Trophoblast cell (in vitro differentiated cells and primary cell): ENCODE results near the gene IGFALS.

Experiments
- DNase-seq, 2 donors: peaks; one replicate each; pipeline ENCODE4 v3.0.0-alpha.2; 2016
- H2AFZ ChIP-seq: 2 replicates; pipeline ENCODE4 v1.6.1; 2013; ENCODE audit warnings: low read length, moderate library complexity, mild to moderate bottlenecking; ENCODE audit not compliant: insufficient read depth, poor library complexity
- H2AK5ac ChIP-seq: 2 replicates; pipeline ENCODE4 v1.6.1; 2013; ENCODE audit warnings: mild to moderate bottlenecking, low read length
- H2BK120ac ChIP-seq: 2 replicates; pipeline ENCODE4 v1.6.1; 2013; ENCODE audit warnings: low read length, mild to moderate bottlenecking, moderate library complexity; ENCODE audit not compliant: insufficient read depth, poor library complexity
- H2BK12ac ChIP-seq: 2 replicates; pipeline ENCODE4 v1.6.1; 2013; ENCODE audit warnings: mild to moderate bottlenecking, low read length, moderate library complexity
- H2BK5ac ChIP-seq: 2 replicates; pipeline ENCODE4 v1.6.1; 2013; ENCODE audit warnings: low read length, low read depth, moderate library complexity, mild to moderate bottlenecking; ENCODE audit not compliant: poor library complexity
- H3K14ac ChIP-seq: 2 replicates; pipeline ENCODE4 v1.6.1; 2013; ENCODE audit warnings: mild to moderate bottlenecking, low read length
- H3K18ac ChIP-seq: 2 replicates; pipeline ENCODE4 v1.6.1; 2013; ENCODE audit warnings: mild to moderate bottlenecking, low read length
- H3K23ac ChIP-seq: 2 replicates; pipeline ENCODE4 v1.6.1; 2013; ENCODE audit warnings: low read length
- H3K27ac ChIP-seq: 2 replicates; pipeline ENCODE4 v1.5.1; 2013; ENCODE audit warnings: low read depth, mild to moderate bottlenecking, inconsistent platforms, low read length, moderate library complexity
- H3K27me3 ChIP-seq: 2 replicates; pipeline ENCODE4 v1.6.1; 2013; ENCODE audit warnings: inconsistent platforms, mild to moderate bottlenecking, low read length, moderate library complexity; ENCODE audit not compliant: insufficient read depth
- H3K36me3 ChIP-seq, 2 experiments: 1 replicate in 1 of 2; 2 replicates in 1 of 2; pipeline ENCODE4 v1.6.1; 2013; ENCODE audit warnings: low read length in 2 of 2, mild to moderate bottlenecking in 2 of 2, moderate library complexity in 1 of 2; ENCODE audit not compliant: insufficient read depth in 2 of 2, control insufficient read depth in 1 of 2
- H3K4ac ChIP-seq: 2 replicates; pipeline ENCODE4 v1.6.1; 2013; ENCODE audit warnings: low read depth, mild to moderate bottlenecking, low read length, moderate library complexity
- H3K4me1 ChIP-seq, 2 experiments: 1 replicate in 1 of 2; 2 replicates in 1 of 2; pipeline ENCODE4 v1.6.1; 2013; ENCODE audit warnings: low read length in 2 of 2, mild to moderate bottlenecking in 2 of 2, moderate library complexity in 1 of 2; ENCODE audit not compliant: insufficient read depth in 2 of 2, control insufficient read depth in 1 of 2
- H3K4me2 ChIP-seq: 2 replicates; pipeline ENCODE4 v1.6.1; 2013; ENCODE audit warnings: inconsistent platforms, mild to moderate bottlenecking, low read length, moderate library complexity
- H3K4me3 ChIP-seq: 2 replicates; pipeline ENCODE4 v1.5.1; 2013; ENCODE audit warnings: mild to moderate bottlenecking, low read depth, low read length, inconsistent platforms
- H3K79me1 ChIP-seq: one replicate; pipeline ENCODE4 v1.6.1; 2013; ENCODE audit warnings: low read length
- H3K79me2 ChIP-seq: 2 replicates; pipeline ENCODE4 v1.6.1; 2013; ENCODE audit warnings: low read length, mild to moderate bottlenecking; ENCODE audit not compliant: control insufficient read depth, insufficient read depth, poor library complexity
- H3K9ac ChIP-seq: 2 replicates; pipeline ENCODE4 v1.6.1; 2013; ENCODE audit warnings: mild to moderate bottlenecking, low read length
- H3K9me3 ChIP-seq: 2 replicates; pipeline ENCODE4 v1.6.1; 2013; ENCODE audit warnings: low read depth, mild to moderate bottlenecking, control low read depth, inconsistent platforms, low read length; ENCODE audit not compliant: insufficient read depth
- H4K12ac ChIP-seq: 2 replicates; pipeline ENCODE4 v1.6.1; 2013; ENCODE audit warnings: low read depth, mild to moderate bottlenecking, low read length, moderate library complexity
- H4K8ac ChIP-seq: 2 replicates; pipeline ENCODE4 v1.6.1; 2013; ENCODE audit warnings: low read depth, mild to moderate bottlenecking, low read length, moderate library complexity
- H4K91ac ChIP-seq: one replicate; pipeline ENCODE4 v1.6.1; 2013; ENCODE audit warnings: low read depth, mild to moderate bottlenecking, low read length, moderate library complexity
- WGBS: extraction: QIAGEN DNeasy Blood & Tissue Kit; methylation state at CpG from one replicate; pipeline ENCODE4 v1.1.7; 2013; ENCODE audit warnings: missing lambda C conversion rate; ENCODE audit not compliant: insufficient read length, insufficient coverage; ENCODE audit errors: extremely low coverage; 5-methylcytosine and 5-hydroxymethylcytosine counted together

The IGFALS gene

GRCh38 chr16:1816396-1817275 is 23.1 kb upstream of the IGFALS start:
- Histone ChIP-seq H4K12ac (no peak overlapping the region), H2AK5ac (no peak overlapping the region), H3K79me2 (no peaks in the 10 kb centered on the region), H3K27ac (no peak overlapping the region), H3K4ac (no peak overlapping the region), H3K4me2 (no peak overlapping the region), H3K14ac (no peak overlapping the region), H2BK5ac (no peak overlapping the region), H2BK120ac (no peak overlapping the region), H3K9me3 (no peaks in the 10 kb centered on the region), H3K9ac (no peak overlapping the region), H4K91ac (no peak overlapping the region), H2BK12ac (no peak overlapping the region), H3K18ac (no peak overlapping the region), H4K8ac (no peak overlapping the region), H3K79me1 (no peaks in the 10 kb centered on the region), H3K27me3 (no peaks in the 10 kb centered on the region), H3K36me3 (peaks cover 41 to 50% of the 10 kb centered on the region in 2 experiments), H3K4me3 (no peak overlapping the region), H3K4me1 (no peaks in the 10 kb centered on the region), H2AFZ (no peak overlapping the region), H3K23ac (no peak overlapping the region)
- WGBS = no CpG with 5 or more reads among the region's 40 CpGs
- no peak for DNase-seq

GRCh38 chr16:1815461-1815860 is 22.0 kb upstream of the IGFALS start:
- Histone ChIP-seq H3K4ac (no peak overlapping the region), H2AK5ac (no peak overlapping the region), H3K9ac (no peak overlapping the region), H4K12ac (no peak overlapping the region), H2BK5ac (no peak overlapping the region), H3K4me3 (no peak overlapping the region), H3K27ac (no peak overlapping the region), H4K91ac (no peak overlapping the region), H3K23ac (no peak overlapping the region), H4K8ac (no peak overlapping the region), H2BK12ac (no peak overlapping the region), H3K4me1 (no peaks in the 10 kb centered on the region), H3K18ac (no peak overlapping the region), H3K27me3 (no peaks in the 10 kb centered on the region), H2AFZ (no peak overlapping the region), H3K9me3 (no peaks in the 10 kb centered on the region), H2BK120ac (no peak overlapping the region), H3K4me2 (no peak overlapping the region), H3K36me3 (peaks cover 34 to 45% of the 10 kb centered on the region in 2 experiments), H3K79me2 (no peaks in the 10 kb centered on the region), H3K79me1 (no peaks in the 10 kb centered on the region), H3K14ac (no peak overlapping the region)
- DNase-seq = peak in 1 of 2 donors; percentile 15
- no CpG with 5 or more reads among the region's 11 CpGs for WGBS

GRCh38 chr16:1812732-1813163 is 19.2 kb upstream of the IGFALS start:
- peak; percentile 40 to 41 for DNase-seq
- Histone ChIP-seq H2AFZ (no peak overlapping the region), H3K4ac (no peak overlapping the region), H3K14ac (no peak overlapping the region), H3K27me3 (no peaks in the 10 kb centered on the region), H3K23ac (no peak overlapping the region), H3K18ac (no peak overlapping the region), H3K9me3 (peaks cover 3% of the 10 kb centered on the region), H3K79me1 (no peaks in the 10 kb centered on the region), H4K12ac (no peak overlapping the region), H2BK120ac (no peak overlapping the region), H4K91ac (no peak overlapping the region), H3K36me3 (peaks cover 34 to 42% of the 10 kb centered on the region in 2 experiments), H3K4me2 (no peak overlapping the region), H3K4me1 (no peaks in the 10 kb centered on the region), H3K4me3 (peak overlapping the region; percentile 36), H3K27ac (no peak overlapping the region), H2AK5ac (no peak overlapping the region), H4K8ac (no peak overlapping the region), H3K9ac (no peak overlapping the region), H2BK5ac (no peak overlapping the region), H2BK12ac (no peak overlapping the region), H3K79me2 (no peaks in the 10 kb centered on the region)
- WGBS = no CpG with 5 or more reads among the region's 17 CpGs

GRCh38 chr16:1810536-1810935 is 17.0 kb upstream of the IGFALS start:
- no peak overlapping the region for H4K91ac ChIP-seq
- H3K27me3 ChIP-seq = no peaks in the 10 kb centered on the region
- peaks cover 4% of the 10 kb centered on the region for H3K9me3 ChIP-seq
- H3K4me1 ChIP-seq = no peaks in the 10 kb centered on the region
- H3K4me2 ChIP-seq = no peak overlapping the region
- no peak overlapping the region for H4K8ac ChIP-seq
- no peak overlapping the region for H3K18ac ChIP-seq
- H3K23ac ChIP-seq = no peak overlapping the region
- no peak overlapping the region for H3K9ac ChIP-seq
- H3K4ac ChIP-seq = no peak overlapping the region
- H3K36me3 ChIP-seq = peaks cover 25 to 31% of the 10 kb centered on the region in 2 experiments
- H2BK12ac ChIP-seq = no peak overlapping the region
- no peak overlapping the region for H3K4me3 ChIP-seq
- H3K14ac ChIP-seq = no peak overlapping the region
- no peaks in the 10 kb centered on the region for H3K79me2 ChIP-seq
- H2BK5ac ChIP-seq = no peak overlapping the region
- H2AK5ac ChIP-seq = no peak overlapping the region
- H2BK120ac ChIP-seq = no peak overlapping the region
- H4K12ac ChIP-seq = no peak overlapping the region
- no peaks in the 10 kb centered on the region for H3K79me1 ChIP-seq
- no peak overlapping the region for H3K27ac ChIP-seq
- no CpG with 5 or more reads among the region's 16 CpGs for WGBS
- DNase-seq = no peak
- no peak overlapping the region for H2AFZ ChIP-seq
